Parathyroid adenoma (tissue), 2 donors: ENCODE measurements around the gene RGS3.

ENCODE experiments used
- H2AFZ ChIP-seq: fragments of 300-600 bp; sonication (generic); one replicate; pipeline ENCODE4 v1.7.0; 2017; ENCODE audit warnings: antibody characterized with exemption, mild to moderate bottlenecking
- H3K27ac ChIP-seq: fragments of 300-600 bp; sonication (generic); one replicate; pipeline ENCODE4 v1.7.0; 2017
- H3K27me3 ChIP-seq: fragments of 300-600 bp; sonication (generic); one replicate; pipeline ENCODE4 v1.7.0; 2017; ENCODE audit warnings: low read length; ENCODE audit not compliant: control insufficient read depth, insufficient read depth
- H3K36me3 ChIP-seq: fragments of 300-600 bp; sonication (generic); one replicate; pipeline ENCODE4 v1.7.0; 2017; ENCODE audit warnings: low read length; ENCODE audit not compliant: control insufficient read depth, insufficient read depth
- H3K4me1 ChIP-seq: fragments of 300-600 bp; sonication (generic); one replicate; pipeline ENCODE4 v1.7.0; 2017; ENCODE audit warnings: control low read depth
- H3K4me2 ChIP-seq: fragments of 300-600 bp; sonication (generic); one replicate; pipeline ENCODE4 v1.7.0; 2017; ENCODE audit warnings: low read length
- H3K4me3 ChIP-seq: fragments of 300-600 bp; sonication (generic); one replicate; pipeline ENCODE4 v1.7.0; 2017; ENCODE audit warnings: low read depth, low read length
- H3K79me2 ChIP-seq: fragments of 300-600 bp; sonication (generic); one replicate; pipeline ENCODE4 v1.7.0; 2017; ENCODE audit warnings: control low read depth
- H3K9ac ChIP-seq: fragments of 300-600 bp; sonication (generic); one replicate; pipeline ENCODE4 v1.7.0; 2017; ENCODE audit warnings: mild to moderate bottlenecking
- H3K9me3 ChIP-seq: fragments of 300-600 bp; sonication (generic); one replicate; pipeline ENCODE4 v1.7.0; 2017; ENCODE audit warnings: low read length; ENCODE audit not compliant: control insufficient read depth
- CTCF ChIP-seq: fragments of 300-600 bp; sonication (generic); IDR thresholded peaks from one replicate; pipeline ENCODE4 v1.7.0; 2017; ENCODE audit warnings: antibody characterized with exemption, mild to moderate bottlenecking
- donor health status: primary hyperparathyroidism.

Gene RGS3

GRCh38 chr9:113572076-113572861 lies 108.7 kb downstream of the RGS3 start:
- no peak overlapping the region for H2AFZ ChIP-seq
- no peak overlapping the region for H3K4me2 ChIP-seq
- no peak overlapping the region for H3K27ac ChIP-seq
- H3K4me3 ChIP-seq = no peak overlapping the region
- no peaks in the 10 kb centered on the region for H3K79me2 ChIP-seq
- H3K27me3 ChIP-seq = no peaks in the 10 kb centered on the region
- no peak overlapping the region for H3K9ac ChIP-seq
- H3K36me3 ChIP-seq = no peaks in the 10 kb centered on the region
- no peaks in the 10 kb centered on the region for H3K4me1 ChIP-seq
- TF ChIP-seq CTCF = no peak
- no peaks in the 10 kb centered on the region for H3K9me3 ChIP-seq

GRCh38 chr9:113573046-113573958 lies 109.8 kb downstream of the RGS3 start:
- no peaks in the 10 kb centered on the region for H3K4me1 ChIP-seq
- H3K79me2 ChIP-seq = no peaks in the 10 kb centered on the region
- no peak overlapping the region for H3K4me3 ChIP-seq
- H3K27me3 ChIP-seq = no peaks in the 10 kb centered on the region
- no peaks in the 10 kb centered on the region for H3K36me3 ChIP-seq
- H3K27ac ChIP-seq = no peak overlapping the region
- TF ChIP-seq CTCF = no peak
- no peak overlapping the region for H3K9ac ChIP-seq
- H3K9me3 ChIP-seq = no peaks in the 10 kb centered on the region
- no peak overlapping the region for H3K4me2 ChIP-seq
- no peak overlapping the region for H2AFZ ChIP-seq

- Histone ChIP-seq H3K9me3 (no peaks in the 10 kb centered on the region), H3K79me2 (no peaks in the 10 kb centered on the region), H2AFZ (no peak overlapping the region), H3K36me3 (no peaks in the 10 kb centered on the region), H3K27ac (no peak overlapping the region), H3K4me3 (no peak overlapping the region), H3K27me3 (no peaks in the 10 kb centered on the region), H3K4me1 (no peaks in the 10 kb centered on the region), H3K4me2 (no peak overlapping the region), H3K9ac (no peak overlapping the region)
- no peak for TF ChIP-seq CTCF
Measured at GRCh38 chr9:113573959-113574352, 110.4 kb downstream of the RGS3 start.

- no peak overlapping the region for H3K9ac ChIP-seq
- no peak for TF ChIP-seq CTCF
Measured at GRCh38 chr9:113574441-113575262, 111.1 kb downstream of the RGS3 start.

More at GRCh38 chr9:113574441-113575262, 111.1 kb downstream of the RGS3 start:
- Histone ChIP-seq H3K4me2 (no peak overlapping the region), H3K4me1 (no peaks in the 10 kb centered on the region), H3K4me3 (no peak overlapping the region), H3K27ac (no peak overlapping the region), H3K36me3 (no peaks in the 10 kb centered on the region), H3K9me3 (no peaks in the 10 kb centered on the region), H3K27me3 (no peaks in the 10 kb centered on the region), H3K79me2 (no peaks in the 10 kb centered on the region), H2AFZ (no peak overlapping the region)
